Hematopoietic multipotent progenitor cell treated with erythropoietin and hydrocortisone succinate and interleukin-3 and kit ligand, for 8 days (in vitro differentiated cells): ENCODE results near the gene DIPK1A.

Experiments
- DNase-seq: peaks from one replicate; pipeline ENCODE4 v3.0.0-alpha.2; 2015

Gene DIPK1A

GRCh38 chr1:92949937-92950817 is 11.1 kb downstream of the DIPK1A start:
- no peak for DNase-seq

DNA sequence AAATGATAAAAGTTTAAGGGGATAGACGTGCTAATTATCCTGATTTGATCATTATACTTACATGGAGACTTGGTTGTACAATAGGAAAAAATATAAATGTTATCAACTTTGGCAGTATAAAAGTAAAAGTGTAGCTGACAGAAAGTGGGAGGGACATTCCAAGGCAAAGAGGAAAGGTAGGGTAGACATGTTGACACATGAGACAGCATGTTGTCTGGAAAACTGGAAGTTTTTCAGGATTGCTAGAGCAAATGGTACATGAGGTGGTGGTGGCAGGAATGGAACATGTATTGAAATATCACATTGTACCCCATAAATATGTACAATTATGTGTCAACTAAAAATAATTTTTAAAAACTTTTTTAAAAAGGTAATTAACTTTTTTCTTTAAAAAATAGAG is 13.2 kb downstream of the DIPK1A start:
- no peak for DNase-seq

DNA sequence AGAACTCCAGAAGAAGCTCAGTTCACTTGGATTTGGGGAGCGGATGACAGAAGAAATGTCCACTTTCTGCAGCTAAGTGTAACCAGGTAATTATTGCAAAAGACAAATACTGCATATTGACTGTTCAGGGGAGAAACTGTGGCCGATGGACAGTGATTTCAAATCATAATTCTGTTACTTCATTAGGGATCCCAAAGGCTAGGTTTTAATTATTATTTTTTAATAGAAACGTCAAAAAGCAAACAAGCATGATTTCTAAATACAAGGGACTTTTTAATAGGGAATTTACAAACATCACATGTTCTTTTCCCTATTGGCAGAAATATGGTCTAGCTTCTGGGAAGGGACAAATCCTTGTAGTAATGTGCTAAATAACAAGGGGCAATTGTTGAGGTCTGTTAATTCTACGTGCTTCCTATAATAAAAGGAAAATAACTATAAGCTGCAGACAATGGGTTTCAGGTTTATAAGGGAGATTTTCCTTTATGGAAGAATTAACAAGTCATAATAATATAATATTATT is 15.5 kb downstream of the DIPK1A start:
- no peak for DNase-seq

GRCh38 chr1:92944901-92945747 is 16.1 kb downstream of the DIPK1A start:
- no peak for DNase-seq

GRCh38 chr1:92943502-92943847 is 17.8 kb downstream of the DIPK1A start:
- no peak for DNase-seq

DNA sequence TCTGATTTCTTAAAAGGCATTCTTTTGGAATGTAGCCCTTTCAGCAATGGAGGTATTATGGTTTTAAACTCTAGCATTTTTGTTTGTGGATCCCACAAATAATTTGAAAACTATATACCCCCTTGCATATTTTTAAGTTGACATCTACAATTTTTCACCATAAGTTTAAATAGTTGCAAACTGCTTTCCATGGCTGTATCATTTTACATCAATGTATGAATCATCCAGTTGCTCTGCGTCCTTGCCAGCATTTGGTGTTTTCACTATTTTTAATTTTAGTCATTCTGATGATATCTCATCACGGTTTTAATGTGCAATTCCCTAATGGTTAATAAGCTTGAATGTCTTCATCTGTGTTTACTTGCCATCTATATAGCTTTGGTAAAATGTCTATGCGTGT is 20.7 kb downstream of the DIPK1A start:
- DNase-seq, result no peak

- DNase-seq, result no peak
These were observed 23.5 kb downstream of the DIPK1A start for GRCh38 chr1:92937731-92938130.

DNA sequence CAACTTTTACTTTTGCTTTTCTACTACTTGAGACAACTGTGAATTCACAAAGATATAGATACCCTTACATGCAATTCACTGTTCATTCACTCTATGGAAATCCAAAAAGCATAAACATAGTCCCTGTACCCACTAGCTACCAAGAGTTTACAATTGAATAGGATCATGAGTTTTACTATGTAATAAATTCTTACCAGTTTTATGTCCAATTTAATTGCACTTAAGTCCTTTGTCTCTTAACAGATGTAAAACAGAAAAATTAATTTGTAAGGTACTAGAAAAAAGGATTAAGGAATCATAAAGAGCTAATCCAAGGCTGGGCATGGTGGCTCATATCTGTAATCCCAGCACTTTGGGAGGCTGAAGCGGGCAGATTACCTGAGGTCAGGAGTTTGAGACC is 24.4 kb downstream of the DIPK1A start:
- no peak for DNase-seq

DNA sequence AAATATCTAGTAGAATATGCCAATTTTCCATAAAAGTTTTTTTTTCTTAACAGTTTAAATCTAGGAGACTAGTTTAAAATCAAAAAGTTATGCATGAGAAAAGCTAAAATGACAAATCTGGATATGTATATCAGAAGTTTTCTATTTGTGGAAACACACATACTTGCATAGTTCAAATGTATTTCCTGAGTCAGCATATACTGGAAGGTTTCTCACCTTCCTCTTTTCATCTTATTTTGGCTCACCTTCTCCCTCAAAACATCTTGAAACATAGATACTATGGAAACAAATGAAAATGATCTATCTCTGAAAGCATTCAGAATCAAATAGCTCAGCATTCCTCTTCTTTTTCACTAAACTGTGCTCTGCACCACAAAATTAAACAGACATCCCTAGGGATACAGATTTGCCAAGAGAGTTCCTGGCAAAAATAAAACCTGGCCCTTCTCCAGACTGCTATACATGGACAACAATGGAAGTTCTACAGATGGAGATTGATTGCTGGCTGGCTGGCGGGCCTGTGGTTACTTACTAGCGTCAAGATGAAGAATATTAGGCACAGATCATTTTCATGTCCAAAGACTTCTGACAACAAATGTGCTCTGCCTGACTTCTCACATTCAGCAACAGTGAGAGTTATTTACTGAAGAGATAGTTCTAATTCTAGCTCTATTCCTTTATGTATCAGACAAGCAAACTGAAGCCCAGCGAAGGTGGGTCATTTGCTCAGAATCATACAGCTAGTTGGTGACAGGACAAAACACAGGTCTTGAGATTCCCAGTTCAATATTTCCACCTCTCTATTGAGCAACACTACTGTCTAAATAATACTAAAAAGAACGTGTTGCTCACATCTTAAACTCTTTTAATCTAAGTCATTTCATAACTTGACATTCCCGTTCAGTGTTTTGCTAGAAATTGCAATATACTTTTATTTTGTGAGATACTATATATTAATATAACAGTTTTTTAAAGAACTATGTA is 26.6 kb downstream of the DIPK1A start:
- no peak for DNase-seq

- DNase-seq, result no peak
These were observed 27.8 kb downstream of the DIPK1A start for GRCh38 chr1:92933459-92933858.

DNA sequence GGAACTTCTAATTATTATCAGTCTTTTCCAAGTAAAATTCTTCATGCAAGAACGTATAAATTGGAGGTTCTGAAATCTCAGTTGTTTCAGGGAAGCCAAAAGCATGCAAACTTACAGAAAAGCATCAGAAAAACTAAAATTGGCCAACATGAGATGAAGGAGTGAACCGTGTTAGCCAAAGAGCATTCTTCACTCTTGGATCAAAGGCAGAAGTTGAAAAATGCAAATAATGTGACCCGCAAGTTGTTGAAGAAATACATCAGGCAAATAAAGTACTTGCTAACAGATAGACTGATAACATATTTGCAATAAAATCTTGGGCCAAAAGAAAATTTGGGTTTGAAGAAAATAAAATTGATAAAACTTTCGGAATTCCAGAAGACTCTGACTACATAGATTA is 29.6 kb downstream of the DIPK1A start:
- no peak for DNase-seq

DNA sequence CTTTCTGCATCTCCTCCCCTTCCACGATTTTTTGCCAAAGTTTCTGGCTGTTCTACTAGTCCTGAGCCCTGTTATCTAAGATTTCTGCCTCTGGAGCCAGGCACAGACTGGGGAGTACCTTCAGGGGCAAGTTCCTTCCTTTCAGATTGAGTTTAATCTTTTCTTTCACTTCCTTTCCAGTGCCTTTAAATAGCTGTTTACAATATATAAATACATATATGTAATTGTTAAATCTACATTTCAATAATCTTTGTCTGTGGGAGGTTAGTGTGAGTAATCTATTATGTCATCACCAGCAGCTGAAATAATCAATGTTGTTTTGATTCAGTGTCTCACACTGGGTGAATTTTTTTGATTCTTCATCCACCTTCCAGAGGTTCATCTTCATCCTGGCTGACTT is 31.8 kb downstream of the DIPK1A start:
- no peak for DNase-seq

DNA sequence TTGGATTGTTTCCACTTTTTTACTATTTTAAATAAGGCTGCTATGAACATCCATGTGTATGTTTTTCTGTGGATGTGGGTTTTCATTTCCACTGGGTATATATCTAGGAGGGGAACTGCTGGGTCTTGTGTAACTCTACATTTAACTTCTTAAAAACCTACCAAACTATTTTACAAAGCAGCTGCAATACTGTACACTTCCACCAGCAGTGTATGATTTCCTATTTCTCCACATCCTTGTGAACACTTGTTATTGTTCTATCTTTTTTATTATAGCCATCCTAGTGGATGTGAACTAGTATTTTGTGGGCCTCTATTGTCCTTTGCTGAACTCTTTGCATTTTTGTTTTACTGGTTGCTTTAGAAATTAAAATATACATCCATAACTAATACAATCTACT is 33.4 kb downstream of the DIPK1A start:
- no peak for DNase-seq

GRCh38 chr1:92926873-92927272 is 34.4 kb downstream of the DIPK1A start:
- DNase-seq, result no peak

- no peak for DNase-seq
These were observed 36.8 kb downstream of the DIPK1A start for GRCh38 chr1:92924501-92924900.

DNA sequence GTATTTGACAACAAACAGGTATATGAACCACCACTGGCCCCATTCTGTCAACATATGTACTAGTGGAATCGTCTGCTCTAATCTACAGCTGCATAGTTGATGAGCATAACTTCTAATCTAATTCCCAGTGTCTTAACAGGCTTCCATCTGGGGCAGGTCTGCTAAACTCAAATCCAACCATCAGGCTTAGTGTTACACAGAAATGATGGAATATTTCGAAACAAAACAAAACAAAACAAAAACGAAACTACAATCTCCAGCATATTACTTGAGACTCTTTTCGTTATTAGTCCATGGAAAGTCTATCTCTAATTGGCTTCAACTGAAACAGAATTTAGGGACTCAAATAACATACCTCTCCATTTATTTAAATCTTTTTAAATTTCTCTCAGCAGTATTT is 37.6 kb downstream of the DIPK1A start:
- DNase-seq, result no peak

- no peak for DNase-seq
These were observed 38.8 kb downstream of the DIPK1A start for GRCh38 chr1:92922356-92923035.

DNA sequence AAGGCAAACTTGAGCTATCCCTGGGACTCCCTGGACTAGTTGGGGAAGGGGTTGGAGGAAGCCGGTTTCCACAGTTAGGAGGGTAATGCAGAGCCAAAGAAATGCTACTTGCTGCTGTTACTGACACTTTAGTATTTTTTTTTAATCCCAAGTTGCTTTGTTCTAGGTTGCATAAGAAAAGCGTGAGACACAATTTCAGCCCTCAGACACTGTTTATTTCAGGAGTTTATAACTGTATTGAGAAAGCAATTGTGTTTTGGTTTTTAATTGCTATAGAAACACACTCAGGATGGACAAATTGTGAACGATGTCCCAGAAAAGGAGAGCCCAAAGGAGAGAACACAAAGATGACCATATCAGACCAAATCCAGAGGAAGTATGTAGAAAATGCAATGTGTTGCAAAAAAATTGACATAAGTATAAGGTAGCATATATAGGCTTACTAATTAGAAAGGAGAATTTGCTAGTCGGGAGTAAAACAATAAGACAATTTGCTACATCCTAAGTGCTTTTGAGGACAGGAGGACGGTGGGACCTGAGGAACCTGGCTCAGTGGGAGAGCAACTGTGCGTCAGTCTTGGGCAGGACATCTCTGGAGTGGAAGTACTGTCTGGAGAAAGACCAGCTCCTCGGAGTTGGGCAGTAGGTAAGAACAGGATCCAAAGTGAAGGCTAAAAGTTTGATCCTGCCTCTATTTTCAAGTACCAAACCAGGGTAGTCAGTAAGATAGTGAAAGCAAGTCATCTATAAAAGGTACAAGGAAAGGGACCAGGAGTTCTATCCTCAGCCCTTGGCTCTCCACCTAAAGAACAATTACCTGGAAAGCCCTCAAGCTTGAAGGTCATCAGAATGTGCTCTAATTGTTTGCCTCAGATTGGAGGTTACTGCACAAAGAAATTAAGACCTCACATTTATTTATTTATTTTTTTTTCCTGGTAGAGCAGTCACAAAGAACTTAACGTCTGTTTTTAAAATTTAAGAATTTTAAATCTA is 39.9 kb downstream of the DIPK1A start:
- DNase-seq, result no peak

- DNase-seq, result no peak
These were observed 44.4 kb downstream of the DIPK1A start for GRCh38 chr1:92916899-92917298.

DNA sequence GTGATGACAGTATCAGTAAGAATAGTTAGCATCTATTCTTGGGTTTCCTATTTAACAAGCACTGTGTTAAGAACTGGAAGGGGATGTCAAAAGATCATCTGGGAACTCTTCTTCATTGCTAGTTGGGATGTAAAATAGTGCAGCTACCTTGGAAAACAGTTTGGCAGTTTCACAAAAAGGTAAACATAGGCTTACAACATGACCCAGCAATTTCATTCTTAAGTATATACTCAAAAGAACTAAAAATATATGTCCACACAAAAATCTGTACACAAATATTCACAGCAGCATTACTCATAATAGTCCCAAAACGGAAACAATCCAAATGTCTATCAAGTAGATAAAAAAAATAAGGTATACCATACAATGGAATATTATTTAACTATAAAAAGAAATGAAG is 45.7 kb downstream of the DIPK1A start:
- no peak for DNase-seq
